ENCODE measurements around the gene SLC2A4RG.

The SLC2A4RG gene

GRCh38 chr20:63700199-63701050 lies 39.2 kb upstream of the SLC2A4RG start:
- DNase-seq = peak in 1 of 2 experiments; percentile 22

- no peak for DNase-seq
Measured at GRCh38 chr20:63701051-63701328, 38.6 kb upstream of the SLC2A4RG start.

- DNase-seq = no peak
Measured at GRCh38 chr20:63701329-63702035, 38.1 kb upstream of the SLC2A4RG start.

GRCh38 chr20:63702036-63702665 lies 37.4 kb upstream of the SLC2A4RG start:
- DNase-seq = no peak

- no peak for DNase-seq
Measured at GRCh38 chr20:63702751-63703470, 36.7 kb upstream of the SLC2A4RG start.

GRCh38 chr20:63703471-63703975 lies 36.1 kb upstream of the SLC2A4RG start:
- no peak for DNase-seq

- DNase-seq = no peak
Measured at GRCh38 chr20:63703976-63704748, 35.4 kb upstream of the SLC2A4RG start.

GRCh38 chr20:63704749-63705117 lies 34.8 kb upstream of the SLC2A4RG start:
- no peak for DNase-seq

- DNase-seq = no peak
Measured at GRCh38 chr20:63705232-63706026, 34.1 kb upstream of the SLC2A4RG start.

- DNase-seq = no peak
Measured at GRCh38 chr20:63706027-63706695, 33.4 kb upstream of the SLC2A4RG start.

GRCh38 chr20:63706852-63707557 lies 32.6 kb upstream of the SLC2A4RG start:
- peak in 1 of 2 experiments; percentile 40 for DNase-seq

- DNase-seq = peak; percentile 79 to 93
Measured at GRCh38 chr20:63707558-63708300, 31.8 kb upstream of the SLC2A4RG start, which contains the start of the genes ARFRP1 and ZGPAT. ARFRP1 (minus strand) TSS chr20:63707976; CDS start chr20:63707091, 885 bp downstream. ZGPAT (plus strand) TSS chr20:63708039; CDS start chr20:63708581, 542 bp downstream.

GRCh38 chr20:63708301-63709148 lies 31.1 kb upstream of the SLC2A4RG start:
- DNase-seq = no peak

- DNase-seq = no peak
Measured at GRCh38 chr20:63709149-63709527, 30.4 kb upstream of the SLC2A4RG start.

GRCh38 chr20:63711085-63711645 lies 28.4 kb upstream of the SLC2A4RG start:
- no peak for DNase-seq

- no peak for DNase-seq
Measured at GRCh38 chr20:63712191-63712590, 27.4 kb upstream of the SLC2A4RG start.

GRCh38 chr20:63714858-63715257 lies 24.7 kb upstream of the SLC2A4RG start:
- DNase-seq = no peak

- no peak for DNase-seq
Measured at GRCh38 chr20:63718996-63719395, 20.6 kb upstream of the SLC2A4RG start.

Measured in NCI-H1930 (cell line).